GM21576 (cell line): ENCODE data around the gene ACTR2.
"Not testable (repeated sequence)": the region's sequence is repeated elsewhere in the genome, so short reads cannot be mapped to it uniquely, and the experiment has no call there.

Experiments used
- ATAC-seq: cut with Tn5 transposase; IDR thresholded peaks from one replicate; pipeline ENCODE4 v1.9.1; 2021; ENCODE audit warnings: mild to moderate bottlenecking, moderate library complexity; ENCODE audit not compliant: unreplicated experiment

The ACTR2 gene

DNA sequence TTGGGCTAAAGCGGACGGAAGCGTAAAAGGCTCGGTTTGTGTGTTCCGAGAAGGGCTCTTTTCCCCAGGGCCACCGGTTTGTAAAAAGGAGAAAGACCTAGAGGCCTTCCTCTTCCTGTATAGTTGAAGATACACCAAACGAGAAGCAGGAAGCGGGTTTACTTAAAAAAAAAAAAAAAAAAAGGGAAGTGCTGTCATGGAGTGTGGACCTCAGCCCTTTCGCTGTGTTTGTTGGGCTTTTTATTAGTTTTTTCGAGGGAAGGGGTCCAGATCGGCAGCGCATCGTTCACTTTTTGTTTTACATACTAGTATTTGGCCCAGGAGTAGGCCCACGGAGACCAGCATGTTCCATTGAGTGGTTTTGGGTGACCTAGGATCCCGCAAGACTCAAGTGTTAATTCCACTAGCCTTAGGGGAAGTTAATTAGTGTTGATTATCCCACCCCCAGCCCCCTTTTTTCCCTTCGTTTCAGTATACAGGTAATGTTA is 676 bp downstream of the ACTR2 start:
- ATAC-seq, result peak; percentile 32

DNA sequence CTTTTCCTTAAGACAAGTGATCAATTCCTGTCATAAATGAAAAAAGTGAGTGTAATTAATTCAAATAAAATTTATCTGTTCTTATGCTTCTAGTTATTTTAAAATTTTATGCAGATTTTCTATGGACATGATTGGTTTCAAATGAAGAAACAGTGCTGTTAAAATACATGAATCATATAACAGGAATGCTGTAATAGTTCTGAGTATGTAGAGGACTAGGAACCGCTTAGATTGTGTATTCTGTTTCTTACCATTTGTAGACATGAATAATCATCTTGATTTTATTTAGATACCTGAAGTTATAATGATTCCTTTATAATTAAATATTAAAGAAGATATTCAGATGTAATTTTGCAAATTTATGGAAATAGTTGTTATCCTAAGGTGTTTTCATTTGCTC is 3.5 kb downstream of the ACTR2 start:
- ATAC-seq, result no peak

DNA sequence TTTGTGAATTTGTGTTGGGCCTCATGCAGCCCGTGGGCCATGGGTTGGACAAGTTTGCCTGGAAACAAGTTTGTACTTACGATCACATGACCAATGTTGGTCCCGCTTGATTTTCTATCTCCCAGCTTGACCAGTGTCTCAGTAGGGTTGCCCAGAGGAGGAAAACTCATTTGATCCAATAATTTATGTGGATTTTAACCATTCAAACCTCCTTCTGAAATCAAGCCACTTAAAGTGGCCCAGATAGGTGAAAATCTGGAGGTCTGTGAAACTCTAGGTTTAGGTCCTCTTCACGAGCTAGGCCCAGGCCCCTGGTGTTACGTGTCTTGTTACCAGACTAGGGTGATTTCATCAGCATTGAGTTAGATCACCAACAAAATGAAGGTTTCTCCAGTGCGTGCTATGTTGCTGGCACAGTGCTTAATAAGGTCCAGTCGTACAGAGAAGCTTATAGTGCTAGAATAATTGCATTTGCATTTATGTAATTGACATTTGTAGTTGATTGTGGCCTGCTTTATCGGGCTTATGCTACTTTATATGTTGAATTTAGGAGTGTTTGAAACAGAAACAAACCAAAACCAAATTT is 4.4 kb downstream of the ACTR2 start:
- ATAC-seq, result no peak

DNA sequence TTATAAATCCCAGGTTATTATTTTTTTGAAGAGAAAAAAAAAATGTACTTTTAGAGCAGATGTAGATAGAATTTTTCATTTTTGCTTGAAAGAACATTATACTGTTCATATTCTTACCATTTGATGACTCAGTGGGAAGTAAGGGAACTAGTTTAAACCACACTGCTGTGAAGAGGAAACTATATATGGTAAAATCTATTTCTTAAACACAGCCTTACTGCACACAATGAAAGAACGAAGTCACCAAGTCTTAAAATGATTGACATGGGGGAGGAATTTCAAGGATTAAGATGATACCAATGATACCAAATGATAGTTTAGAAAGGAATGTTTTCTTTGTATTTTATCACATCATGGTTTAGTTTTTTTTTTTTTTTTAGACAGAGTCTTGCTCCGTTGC is 5.0 kb downstream of the ACTR2 start:
- no peak for ATAC-seq

DNA sequence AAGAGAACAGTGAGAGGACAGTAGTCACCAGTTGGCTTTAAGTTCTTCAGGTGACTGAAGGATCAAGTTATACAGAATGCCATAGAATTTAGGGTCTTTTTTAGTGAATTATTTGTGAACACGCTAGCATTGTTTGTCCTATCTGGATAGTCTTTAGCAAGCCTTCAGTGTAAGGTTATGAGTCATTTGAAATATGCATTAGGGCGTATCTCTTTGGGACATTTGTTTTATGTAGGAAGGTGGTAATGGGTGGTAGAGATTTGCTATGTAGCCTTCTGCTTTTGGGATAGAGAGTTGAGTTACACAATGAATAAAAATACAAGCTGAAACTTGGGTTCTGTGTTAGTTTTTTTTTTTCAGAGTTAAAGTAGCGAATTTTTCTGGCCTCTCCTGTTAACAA is 13.0 kb downstream of the ACTR2 start:
- ATAC-seq, result no peak

DNA sequence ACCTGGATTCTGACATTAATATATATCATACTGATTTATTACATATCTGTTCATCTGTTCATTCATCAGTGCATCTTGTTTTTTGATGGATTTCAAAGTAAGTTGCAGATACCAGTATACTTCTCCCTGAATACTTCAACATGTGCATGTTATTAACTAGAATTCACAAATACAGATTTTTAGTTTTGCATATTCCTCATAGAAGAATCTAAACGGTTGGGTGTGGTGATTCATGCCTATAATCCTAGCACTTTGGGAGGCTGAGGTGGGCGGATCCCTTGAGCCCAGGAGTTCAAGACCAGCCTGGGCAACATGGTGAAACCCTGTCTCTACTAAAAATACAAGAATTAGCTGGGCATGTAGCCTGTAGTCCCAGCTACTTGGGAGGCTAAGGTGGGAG is 16.8 kb downstream of the ACTR2 start:
- ATAC-seq, result not testable (repeated sequence)

DNA sequence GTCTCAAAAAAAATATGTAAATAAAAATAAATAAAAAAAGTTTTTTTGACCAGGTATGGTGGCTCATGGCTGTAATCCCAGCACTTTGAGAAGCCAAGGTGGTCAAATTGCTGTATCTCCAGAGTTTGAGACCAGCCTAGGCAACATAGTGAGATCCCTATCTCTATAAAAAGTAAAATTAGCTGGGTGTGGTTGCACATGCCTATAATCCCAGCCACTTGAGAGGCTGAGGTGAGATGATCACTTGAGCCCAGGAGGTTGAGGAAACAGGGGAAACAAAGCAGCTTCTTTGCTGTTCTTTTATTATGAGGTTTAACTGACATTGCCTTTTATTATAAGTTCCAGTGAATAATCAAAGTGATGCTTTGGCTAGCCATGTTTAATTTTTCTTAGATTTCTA is 25.0 kb downstream of the ACTR2 start:
- ATAC-seq, result no peak

DNA sequence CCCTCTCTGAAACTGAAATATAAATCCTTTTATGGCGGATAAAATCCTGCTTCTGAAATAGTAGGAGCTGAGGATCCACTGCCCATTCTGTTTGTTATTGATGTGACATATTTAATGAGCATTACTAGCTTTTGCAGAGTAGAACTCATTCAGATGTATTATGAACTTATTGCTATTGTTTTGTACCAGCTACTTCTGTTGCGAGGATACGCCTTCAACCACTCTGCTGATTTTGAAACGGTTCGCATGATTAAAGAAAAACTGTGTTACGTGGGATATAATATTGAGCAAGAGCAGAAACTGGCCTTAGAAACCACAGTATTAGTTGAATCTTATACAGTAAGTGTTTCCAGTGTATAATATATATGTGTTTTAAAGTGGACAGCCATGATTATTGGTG is 27.7 kb downstream of the ACTR2 start:
- ATAC-seq, result no peak

DNA sequence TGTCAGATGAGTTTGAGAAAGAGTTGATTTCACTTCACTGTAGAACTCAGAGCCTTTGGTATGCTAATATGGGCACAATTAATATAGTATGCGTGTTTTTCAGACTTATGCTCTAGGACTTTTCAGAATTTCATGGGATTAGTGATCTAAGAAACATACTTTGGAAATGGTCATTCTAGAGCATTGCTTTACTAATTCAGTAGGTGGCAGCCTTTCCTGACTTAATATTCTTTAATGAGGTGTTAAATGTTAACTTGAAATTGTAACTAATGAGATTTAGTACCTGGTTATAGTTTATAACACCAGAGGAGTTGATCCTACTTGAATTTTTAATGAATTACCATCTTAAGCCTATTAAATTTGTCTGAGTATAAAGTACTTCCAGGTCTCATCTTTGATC is 28.4 kb downstream of the ACTR2 start:
- no peak for ATAC-seq

DNA sequence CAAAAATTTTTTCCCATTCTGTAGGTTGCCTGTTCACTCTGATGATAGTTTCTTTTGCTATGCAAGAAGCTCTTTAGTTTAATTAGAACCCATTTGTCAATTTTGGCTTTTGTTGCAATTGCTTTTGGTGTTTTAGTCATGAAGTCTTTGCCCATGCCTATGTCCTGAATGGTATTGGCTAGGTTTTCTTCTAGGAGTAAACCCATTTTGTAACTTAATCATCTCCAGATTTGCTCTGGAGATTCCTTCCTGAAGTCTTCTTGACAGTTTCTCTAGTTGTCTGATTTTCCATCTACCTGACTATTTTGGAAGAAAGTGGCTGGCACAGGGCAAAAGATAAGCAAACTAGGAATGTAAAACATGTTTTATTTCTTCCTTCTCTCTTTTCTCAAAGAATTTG is 30.2 kb downstream of the ACTR2 start:
- not testable (repeated sequence) for ATAC-seq

DNA sequence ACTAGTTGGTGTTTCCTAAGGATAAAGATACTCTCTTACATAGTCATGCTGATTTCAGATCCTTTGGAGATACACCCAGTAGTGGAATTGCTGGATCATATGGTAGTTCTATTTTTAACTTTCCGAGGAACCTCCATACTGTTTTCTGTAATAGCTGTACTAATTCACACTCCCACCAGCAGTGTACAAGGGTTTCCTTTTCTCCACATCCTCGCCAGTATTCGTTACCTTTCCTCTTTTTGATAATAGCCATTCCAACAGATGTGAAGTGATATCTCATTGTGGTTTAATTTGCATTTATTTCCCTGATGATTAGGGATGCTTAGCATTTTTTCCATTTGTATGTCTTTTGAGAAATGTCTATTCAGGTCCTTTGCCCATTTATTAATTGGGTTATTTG is 34.0 kb downstream of the ACTR2 start:
- no peak for ATAC-seq

DNA sequence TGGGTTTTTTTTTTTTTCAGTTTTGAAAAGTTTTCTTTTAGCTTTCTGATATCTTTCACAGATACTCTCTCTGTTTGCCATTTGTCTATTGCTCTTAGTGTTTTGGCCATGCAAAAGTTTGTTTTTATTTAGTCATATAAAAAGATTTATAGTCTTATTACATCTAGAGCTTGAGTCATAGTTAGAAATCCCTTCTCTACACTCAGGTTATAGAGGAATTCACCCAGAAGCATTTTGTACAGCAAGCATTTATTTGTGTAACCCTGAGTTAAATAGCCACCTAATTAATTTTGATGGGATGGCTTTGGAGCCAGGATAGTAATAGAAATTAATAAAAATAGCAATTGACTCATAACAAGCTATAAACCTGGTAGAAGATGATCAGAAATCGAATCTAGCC is 35.6 kb downstream of the ACTR2 start:
- no peak for ATAC-seq

DNA sequence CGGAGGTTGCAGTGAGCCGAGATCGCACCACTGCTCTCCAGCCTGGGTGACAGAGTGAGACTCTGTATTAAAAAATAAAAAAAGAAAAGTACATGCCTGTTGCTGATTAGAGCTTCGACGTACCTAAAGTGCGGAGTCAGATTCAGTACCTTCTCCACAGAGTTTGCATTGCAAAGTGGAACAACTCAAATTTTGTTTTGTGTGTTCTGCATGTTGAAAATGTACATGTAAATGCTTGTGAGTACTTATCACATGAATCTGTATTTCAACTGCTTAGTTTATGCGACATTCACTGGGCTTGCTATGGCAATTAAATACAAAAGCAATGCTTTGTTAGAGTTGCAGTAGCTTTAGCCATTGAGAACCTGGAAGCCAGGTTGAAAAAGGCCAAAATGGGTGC is 36.4 kb downstream of the ACTR2 start:
- ATAC-seq, result no peak

DNA sequence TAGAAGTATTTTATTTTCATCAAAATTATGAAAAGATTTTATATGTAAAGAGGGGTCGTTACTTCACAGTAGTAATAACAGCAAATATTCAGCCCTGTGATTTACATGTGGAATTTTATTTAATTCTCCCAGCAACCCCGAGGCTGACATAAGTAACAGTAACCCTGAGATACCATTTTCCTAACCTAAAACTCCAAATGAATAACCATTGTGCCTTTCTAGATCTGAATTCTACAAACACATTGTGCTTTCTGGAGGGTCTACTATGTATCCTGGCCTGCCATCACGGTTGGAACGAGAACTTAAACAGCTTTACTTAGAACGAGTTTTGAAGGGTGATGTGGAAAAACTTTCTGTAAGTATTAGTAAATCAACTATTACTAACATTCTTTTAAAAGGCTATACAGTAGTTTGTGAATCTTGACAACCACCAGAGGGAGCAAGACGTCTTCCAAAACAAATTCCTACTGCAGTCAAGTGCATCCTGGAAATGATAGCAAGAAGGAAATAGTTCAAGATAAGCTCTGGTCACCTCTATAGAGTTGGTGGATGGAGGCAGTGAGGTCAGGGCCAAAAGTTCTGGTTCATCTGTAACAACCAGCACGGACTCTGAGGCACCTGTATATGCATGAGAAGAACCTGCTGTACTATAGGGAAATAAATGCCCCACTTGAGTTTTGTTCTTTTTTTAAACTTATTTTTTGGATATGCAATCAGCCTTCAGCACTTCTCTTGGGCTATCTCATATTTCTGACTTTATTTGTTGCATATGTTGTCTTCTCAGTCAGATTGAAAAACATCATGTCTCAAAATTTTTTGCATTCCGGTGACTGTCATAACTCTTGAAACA is 37.4 kb downstream of the ACTR2 start:
- no peak for ATAC-seq

DNA sequence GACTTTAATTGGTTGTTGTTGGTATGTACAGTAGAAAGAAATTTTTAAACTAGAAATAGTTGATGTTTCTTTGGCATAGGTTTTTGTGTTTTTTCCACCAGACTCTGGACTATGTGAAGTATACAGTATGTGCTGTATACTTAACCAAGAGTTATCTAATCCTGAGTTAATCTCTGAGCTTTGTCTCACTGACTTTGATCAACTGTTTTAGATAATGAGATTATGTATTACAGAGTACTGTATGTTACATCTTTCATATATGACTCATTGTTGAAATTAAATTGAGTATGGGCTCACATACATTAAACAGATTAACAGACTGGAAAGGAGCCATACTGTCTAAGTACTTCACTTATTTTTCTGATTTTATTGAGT is 38.0 kb downstream of the ACTR2 start:
- no peak for ATAC-seq

DNA sequence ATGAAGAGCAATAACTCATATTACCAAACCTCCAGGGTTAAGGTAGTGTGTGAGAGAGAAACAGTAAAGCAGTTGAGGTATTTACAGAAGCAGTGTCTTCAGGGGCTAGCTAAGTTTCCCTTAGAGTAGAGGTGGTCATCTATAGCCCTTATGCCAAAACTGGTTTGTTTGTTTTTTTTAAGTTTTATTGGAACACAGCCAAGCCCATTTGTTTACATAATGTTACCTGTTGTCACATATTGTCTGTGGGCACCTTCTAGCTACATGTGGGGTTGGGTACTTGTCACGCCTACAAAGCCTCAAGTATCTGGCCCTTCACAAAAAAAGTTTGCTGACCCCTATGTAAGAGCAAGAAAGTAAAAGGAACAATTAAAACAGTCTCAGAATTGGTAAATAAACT is 39.4 kb downstream of the ACTR2 start:
- ATAC-seq, result no peak

DNA sequence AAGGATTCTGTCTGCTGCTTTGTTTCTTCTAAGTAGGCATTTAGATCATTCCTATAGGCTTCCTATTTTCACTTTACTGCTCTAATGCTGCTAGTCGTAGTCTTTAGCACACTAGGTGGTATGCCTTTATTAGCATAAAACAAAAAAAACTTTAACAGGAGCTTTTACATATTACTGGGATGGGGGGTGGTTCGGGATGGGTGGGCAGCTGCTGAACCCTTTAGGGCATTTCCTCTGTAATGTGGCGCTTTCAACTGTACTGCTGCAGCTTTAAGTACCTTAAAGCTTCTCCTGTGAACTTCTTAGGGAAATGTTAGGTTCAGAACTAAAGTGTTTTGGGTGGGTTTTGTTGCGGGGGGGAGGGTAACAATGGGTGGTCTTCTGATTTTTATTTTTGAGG is 41.3 kb downstream of the ACTR2 start:
- ATAC-seq, result no peak

DNA sequence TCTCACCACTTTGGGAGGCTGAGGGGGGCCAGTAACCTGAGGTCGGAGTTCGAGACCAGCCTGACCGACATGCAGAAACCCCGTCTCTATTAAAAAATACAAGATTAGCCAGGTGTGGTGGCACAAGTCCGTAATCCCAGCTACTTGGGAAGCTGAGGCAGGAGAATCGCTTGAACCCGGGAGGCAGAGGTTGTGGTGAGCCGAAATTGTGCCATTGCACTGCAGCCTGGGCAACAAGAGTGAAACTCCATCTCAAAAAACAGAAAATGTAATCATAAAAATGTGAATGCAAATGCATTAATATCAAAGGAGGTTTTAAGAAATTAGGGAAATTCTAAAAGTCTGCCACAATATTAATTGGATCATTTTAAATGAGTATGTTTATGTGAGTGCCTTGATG is 45.7 kb downstream of the ACTR2 start:
- no peak for ATAC-seq

DNA sequence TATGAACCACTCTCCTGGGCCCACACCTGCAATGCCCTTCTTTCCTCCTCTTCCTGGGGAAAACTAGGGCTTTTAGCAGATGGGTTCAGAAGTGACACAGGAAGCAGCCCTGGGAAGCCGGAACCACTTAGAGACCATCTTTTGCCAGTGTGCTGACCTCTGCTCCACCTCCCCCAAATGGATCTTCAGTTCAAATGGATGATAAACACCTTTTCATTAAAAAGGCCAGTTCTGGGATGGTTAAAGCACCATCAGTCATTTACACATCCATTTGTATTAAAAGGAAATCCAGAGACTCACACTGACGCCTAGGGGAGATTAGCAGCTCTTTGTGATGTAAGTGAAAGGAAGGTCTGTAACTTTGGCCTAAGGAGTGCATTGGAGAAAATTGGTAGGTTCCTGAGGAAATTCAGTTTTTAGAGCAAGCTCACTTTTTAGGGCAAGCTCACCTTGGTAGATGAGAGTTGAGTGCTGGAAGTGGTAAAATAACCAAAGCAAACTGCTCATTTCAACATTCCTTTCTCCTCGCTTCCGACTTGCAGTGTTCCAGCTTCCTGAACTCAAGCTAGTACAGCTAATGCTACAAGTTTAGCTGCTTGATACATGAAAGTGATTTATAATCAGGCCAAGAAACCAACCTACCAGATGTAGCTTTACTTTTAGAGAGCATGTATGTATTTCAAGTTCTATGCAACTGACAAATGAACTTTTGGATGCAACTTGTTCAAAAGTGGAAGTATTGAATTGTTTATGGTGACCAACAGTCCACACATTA is 47.7 kb downstream of the ACTR2 start:
- ATAC-seq, result no peak

DNA sequence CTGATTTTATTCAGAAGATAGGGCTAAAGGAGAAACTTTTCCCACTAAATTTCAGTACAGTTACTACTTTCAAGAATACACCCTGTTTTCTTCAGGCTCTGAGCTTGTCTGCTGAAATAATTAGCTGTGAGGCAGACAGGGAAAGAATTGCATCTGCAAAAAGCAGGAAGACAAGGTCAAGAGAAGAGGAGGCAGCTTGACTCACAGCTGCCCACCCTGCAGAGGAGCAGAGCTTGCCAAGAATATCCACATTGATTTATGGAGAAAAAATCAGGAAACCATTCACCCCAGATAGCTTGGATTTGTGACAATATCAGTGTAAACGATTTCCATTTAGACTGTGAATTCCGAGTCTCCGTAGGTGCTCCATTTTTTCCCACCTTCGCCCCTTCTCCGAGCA is 49.0 kb downstream of the ACTR2 start:
- ATAC-seq, result no peak

DNA sequence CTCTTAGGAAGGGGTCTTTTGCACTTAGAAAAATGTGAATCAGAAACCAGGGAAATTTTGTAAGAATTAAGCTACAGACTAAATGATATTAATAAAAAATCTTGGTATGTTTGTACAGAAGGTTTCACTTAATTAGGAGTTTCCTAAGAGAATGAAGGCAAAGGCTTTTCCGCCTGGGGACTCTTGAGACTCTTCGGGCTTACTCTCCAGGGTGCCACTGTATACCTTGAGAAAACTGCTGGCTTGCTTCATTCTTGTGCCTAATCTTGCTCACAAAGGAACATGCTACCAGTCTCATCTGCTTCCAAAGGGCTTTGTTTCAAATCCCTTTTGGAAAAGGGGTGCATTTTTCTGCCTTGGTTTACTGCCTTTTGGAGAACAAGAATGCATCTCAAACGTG is 49.5 kb downstream of the ACTR2 start:
- no peak for ATAC-seq
